CD14-positive monocyte (primary cell): ENCODE measurements around the gene PLCE1. TPM values are rescaled to one million over a fixed set of nuclear protein-coding genes. Genes with fewer than 3 reads are reported as not detected.

Experiments used
- DNase-seq, 3 donors: peaks; one replicate each; pipeline ENCODE4 v3.0.0-alpha.2; 2011 to 2022
- H2AFZ ChIP-seq: 2 replicates; pipeline ENCODE4 v1.6.0; 2012; ENCODE audit warnings: mild to moderate bottlenecking, low read depth, low read length, inconsistent platforms; ENCODE audit not compliant: insufficient read depth, poor library complexity, severe bottlenecking
- H3K27ac ChIP-seq, 2 donors: 1 replicate in 1 of 2; 2 replicates in 1 of 2; pipeline ENCODE4 v1.5.1; 2012 to 2013; ENCODE audit warnings: low read length in 2 of 2, control low read depth in 1 of 2, inconsistent platforms in 1 of 2, low read depth in 1 of 2, mild to moderate bottlenecking in 1 of 2
- H3K27me3 ChIP-seq, 2 donors: one replicate each; pipeline versions ENCODE4 v1.6.0 to v1.6.1; 2011 to 2013; ENCODE audit warnings: low read length in 2 of 2; ENCODE audit not compliant: control insufficient read depth in 2 of 2, insufficient read depth in 2 of 2
- H3K36me3 ChIP-seq, 2 donors: replicated peaks in 1 of 2; 1 replicate in 1 of 2; 2 replicates in 1 of 2; pipeline versions ENCODE4 v1.5.1 to v1.6.1; 2012 to 2013; ENCODE audit warnings: low read length in 2 of 2, control low read depth in 1 of 2, inconsistent platforms in 1 of 2, mild to moderate bottlenecking in 1 of 2; ENCODE audit not compliant: insufficient read depth in 2 of 2, control insufficient read depth in 1 of 2
- H3K4me1 ChIP-seq, 2 donors: 1 replicate in 1 of 2; 2 replicates in 1 of 2; pipeline versions ENCODE4 v1.5.1 to v1.6.1; 2012 to 2013; ENCODE audit warnings: low read length in 2 of 2, control low read depth in 1 of 2, inconsistent platforms in 1 of 2, mild to moderate bottlenecking in 1 of 2, moderate library complexity in 1 of 2; ENCODE audit not compliant: insufficient read depth in 2 of 2, control insufficient read depth in 1 of 2
- H3K4me2 ChIP-seq: replicated peaks from 2 replicates; pipeline ENCODE3; 2012; ENCODE audit warnings: low read length, moderate library complexity, mild to moderate bottlenecking; ENCODE audit not compliant: poor library complexity, severe bottlenecking; ENCODE audit errors: extremely low read depth
- H3K4me3 ChIP-seq, 3 experiments: fragments of 200-600 bp in 1 of 3; sonication (generic) in 1 of 3; replicated peaks in 1 of 3; 1 replicate in 2 of 3; 2 replicates in 1 of 3; pipeline ENCODE4 v1.5.1; 2011 to 2013; ENCODE audit warnings: low read length in 3 of 3, mild to moderate bottlenecking in 3 of 3, control low read depth in 2 of 3, low read depth in 2 of 3, inconsistent platforms in 1 of 3, moderate library complexity in 1 of 3
- H3K79me2 ChIP-seq: 2 replicates; pipeline ENCODE4 v1.6.0; 2012; ENCODE audit warnings: mild to moderate bottlenecking, control low read depth, inconsistent platforms, low read length, moderate library complexity; ENCODE audit not compliant: insufficient read depth
- H3K9ac ChIP-seq: 2 replicates; pipeline ENCODE4 v1.6.0; 2017; ENCODE audit warnings: low read length, mild to moderate bottlenecking; ENCODE audit not compliant: insufficient read depth, poor library complexity, severe bottlenecking
- H3K9me3 ChIP-seq, 2 donors: replicated peaks in 1 of 2; 1 replicate in 1 of 2; 2 replicates in 1 of 2; pipeline versions ENCODE4 v1.5.1 to v1.6.1; 2012 to 2013; ENCODE audit warnings: low read length in 2 of 2, control low read depth in 1 of 2; ENCODE audit not compliant: control insufficient read depth in 1 of 2, insufficient read depth in 1 of 2
- H4K20me1 ChIP-seq: 2 replicates; pipeline ENCODE4 v1.6.0; 2012; ENCODE audit warnings: mild to moderate bottlenecking, low read length, control low read depth, moderate library complexity; ENCODE audit not compliant: insufficient read depth
- H3K27ac Mint-ChIP-seq, 7 donors: one replicate each; pipeline ENCODE4 v1.8.0; 2020; ENCODE audit warnings: mild to moderate bottlenecking in 7 of 7, mixed read lengths in 7 of 7, moderate library complexity in 6 of 7, inconsistent platforms in 2 of 7
- H3K27me3 Mint-ChIP-seq, 3 donors: one replicate each; pipeline ENCODE4 v1.8.0; 2021 to 2022; ENCODE audit warnings: low read depth in 3 of 3, mild to moderate bottlenecking in 3 of 3, mixed read lengths in 3 of 3, moderate library complexity in 3 of 3, inconsistent platforms in 1 of 3
- H3K36me3 Mint-ChIP-seq, 2 donors: one replicate each; pipeline ENCODE4 v1.8.0; 2020; ENCODE audit warnings: mixed read lengths in 2 of 2, inconsistent platforms in 1 of 2, mild to moderate bottlenecking in 1 of 2
- H3K4me1 Mint-ChIP-seq: one replicate; pipeline ENCODE4 v1.8.0; 2020; ENCODE audit warnings: mild to moderate bottlenecking, mixed read lengths
- H3K4me3 Mint-ChIP-seq, 2 donors: one replicate each; pipeline ENCODE4 v1.8.0; 2020; ENCODE audit warnings: mild to moderate bottlenecking in 2 of 2, mixed read lengths in 2 of 2, moderate library complexity in 1 of 2
- H3K9me3 Mint-ChIP-seq, 7 donors: one replicate each; pipeline ENCODE4 v1.8.0; 2020 to 2022; ENCODE audit warnings: mixed read lengths in 7 of 7, mild to moderate bottlenecking in 6 of 7, moderate library complexity in 6 of 7, inconsistent platforms in 2 of 7
- WGBS: methylation state at CpG from one replicate; pipeline ENCODE4 v1.1.5; 2013; ENCODE audit warnings: missing lambda C conversion rate; ENCODE audit not compliant: insufficient coverage; 5-methylcytosine and 5-hydroxymethylcytosine counted together
- intact Hi-C, 2 donors: fragments of 100-400 bp; cut with micrococcal nuclease; formaldehyde crosslinking; loops; one replicate each; pipeline versions ENCODE4 v1.15.0 to v1.15.1; 2023
- polyA plus RNA-seq, 3 donors: library from polyadenylated mRNA; depleted of rRNA in 1 of 3; unstranded in 2 of 3; stranded (reverse) in 1 of 3; fragments of 300-500 nt in 2 of 3; fragments of >200 nt in 1 of 3; fragmentation: Illumina TruSeq in 2 of 3; gene quantifications; 1 replicate in 2 of 3; 2 replicates in 1 of 3; pipeline ENCODE4 v1.2.3, GENCODE V29; 2012 to 2021
- TF ChIP-seq, protein P1 (sequence below): fragments of 200-600 bp; IDR thresholded peaks from one replicate; pipeline ENCODE4 v1.8.0; 2022; ENCODE audit warnings: antibody characterized with exemption, mild to moderate bottlenecking

PLCE1 gene
- polyA plus RNA-seq, 3 donors = 0.02 TPM; not detected in 1

DNA sequence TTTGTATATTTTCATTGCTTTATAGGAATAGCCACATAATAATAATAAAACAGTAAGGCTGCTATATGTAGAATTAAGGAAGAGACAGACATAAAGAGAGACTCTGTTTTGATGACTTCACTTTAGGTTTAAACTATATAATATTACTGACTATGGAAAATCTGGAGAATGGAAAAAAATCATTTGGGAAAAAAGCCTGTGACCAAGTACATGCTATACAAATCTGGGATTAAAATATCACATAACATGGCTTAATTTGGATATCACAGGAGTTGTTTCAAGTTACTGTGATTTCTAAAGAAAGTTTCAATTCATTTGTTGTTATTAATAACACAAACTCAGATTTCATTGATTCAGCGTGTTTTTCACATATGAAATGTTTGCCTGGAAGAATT is 7.7 kb downstream of the PLCE1 start:
- Histone ChIP-seq H3K9ac (no peak overlapping the region), H4K20me1 (no peaks in the 10 kb centered on the region), H3K4me3 (no peak overlapping the region), H2AFZ (no peak overlapping the region), H3K4me1 (no peaks in the 10 kb centered on the region), H3K36me3 (no peaks in the 10 kb centered on the region), H3K9me3 (no peaks in the 10 kb centered on the region), H3K27me3 (peaks cover 4 to 16% of the 10 kb centered on the region in 2 donors), H3K4me2 (no peak overlapping the region), H3K79me2 (no peaks in the 10 kb centered on the region), H3K27ac (no peak overlapping the region)
- Mint-ChIP-seq H3K36me3 (no peaks in the 10 kb centered on the region), H3K4me3 (no peak overlapping the region), H3K9me3 (peaks cover 0 to 3% (median 0%) of the 10 kb centered on the region in 7 donors), H3K27me3 (peaks cover 3 to 16% (median 10%) of the 10 kb centered on the region in 3 donors), H3K27ac (no peak overlapping the region), H3K4me1 (no peaks in the 10 kb centered on the region)
- no peak for DNase-seq
- intact Hi-C loops = no loop called here
- no CpG with 5 or more reads among the region's 1 CpG for WGBS
- TF ChIP-seq, protein P1, sequence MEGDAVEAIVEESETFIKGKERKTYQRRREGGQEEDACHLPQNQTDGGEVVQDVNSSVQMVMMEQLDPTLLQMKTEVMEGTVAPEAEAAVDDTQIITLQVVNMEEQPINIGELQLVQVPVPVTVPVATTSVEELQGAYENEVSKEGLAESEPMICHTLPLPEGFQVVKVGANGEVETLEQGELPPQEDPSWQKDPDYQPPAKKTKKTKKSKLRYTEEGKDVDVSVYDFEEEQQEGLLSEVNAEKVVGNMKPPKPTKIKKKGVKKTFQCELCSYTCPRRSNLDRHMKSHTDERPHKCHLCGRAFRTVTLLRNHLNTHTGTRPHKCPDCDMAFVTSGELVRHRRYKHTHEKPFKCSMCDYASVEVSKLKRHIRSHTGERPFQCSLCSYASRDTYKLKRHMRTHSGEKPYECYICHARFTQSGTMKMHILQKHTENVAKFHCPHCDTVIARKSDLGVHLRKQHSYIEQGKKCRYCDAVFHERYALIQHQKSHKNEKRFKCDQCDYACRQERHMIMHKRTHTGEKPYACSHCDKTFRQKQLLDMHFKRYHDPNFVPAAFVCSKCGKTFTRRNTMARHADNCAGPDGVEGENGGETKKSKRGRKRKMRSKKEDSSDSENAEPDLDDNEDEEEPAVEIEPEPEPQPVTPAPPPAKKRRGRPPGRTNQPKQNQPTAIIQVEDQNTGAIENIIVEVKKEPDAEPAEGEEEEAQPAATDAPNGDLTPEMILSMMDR = no peak

DNA sequence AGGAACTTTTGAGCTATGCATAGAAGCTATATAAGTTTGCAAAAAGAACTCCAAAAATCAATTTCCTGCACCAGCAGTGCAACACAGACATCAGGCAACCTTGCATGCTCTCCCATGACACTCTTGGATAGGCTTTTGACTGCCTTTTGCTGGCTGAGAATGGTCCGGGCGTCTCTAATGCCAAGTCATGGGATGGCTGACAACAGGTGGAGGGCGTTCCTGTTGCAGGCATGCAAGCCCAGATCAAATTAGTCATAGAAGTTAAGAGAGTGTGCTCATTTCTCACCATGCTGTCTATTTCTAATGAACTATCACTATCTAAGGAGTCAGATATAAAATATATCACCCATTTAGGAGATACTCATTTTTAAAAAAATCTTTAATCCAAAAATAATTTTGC is 8.4 kb downstream of the PLCE1 start:
- Histone ChIP-seq H2AFZ (no peak overlapping the region), H3K4me3 (no peak overlapping the region), H4K20me1 (no peaks in the 10 kb centered on the region), H3K9ac (no peak overlapping the region), H3K79me2 (no peaks in the 10 kb centered on the region), H3K27ac (no peak overlapping the region), H3K36me3 (no peaks in the 10 kb centered on the region), H3K4me2 (no peak overlapping the region), H3K27me3 (peaks cover 2 to 12% of the 10 kb centered on the region in 2 donors), H3K9me3 (no peaks in the 10 kb centered on the region), H3K4me1 (no peaks in the 10 kb centered on the region)
- Mint-ChIP-seq H3K27me3 (peaks cover 2 to 15% (median 10%) of the 10 kb centered on the region in 3 donors), H3K4me1 (no peaks in the 10 kb centered on the region), H3K27ac (no peak overlapping the region), H3K9me3 (peaks cover 0 to 3% (median 0%) of the 10 kb centered on the region in 7 donors), H3K36me3 (no peaks in the 10 kb centered on the region), H3K4me3 (no peak overlapping the region)
- TF ChIP-seq, protein P1 = no peak
- no peak for DNase-seq
- intact Hi-C loops = no loop called here
- WGBS = 100% methylated on average over 1 of the region's 3 CpGs
